A673 (cell line): ENCODE measurements around the gene DMAC2.

Source experiments
- CTCF ChIP-seq: fragments of 300-800, 200-600 bp; sonication (generic); conservative IDR thresholded peaks from 2 replicates; pipeline ENCODE4 v1.5.1; 2017; ENCODE audit warnings: low read depth, mild to moderate bottlenecking, antibody characterized with exemption, low read length, moderate library complexity, mixed read lengths
- EZH2 ChIP-seq: fragments of 200-600 bp; sonication (generic); IDR thresholded peaks from 2 replicates; pipeline ENCODE4 v1.6.1; 2017; ENCODE audit warnings: borderline replicate concordance, low read depth, mild to moderate bottlenecking, mixed read lengths, antibody characterized with exemption, low read length; ENCODE audit not compliant: poor library complexity, severe bottlenecking

DNA sequence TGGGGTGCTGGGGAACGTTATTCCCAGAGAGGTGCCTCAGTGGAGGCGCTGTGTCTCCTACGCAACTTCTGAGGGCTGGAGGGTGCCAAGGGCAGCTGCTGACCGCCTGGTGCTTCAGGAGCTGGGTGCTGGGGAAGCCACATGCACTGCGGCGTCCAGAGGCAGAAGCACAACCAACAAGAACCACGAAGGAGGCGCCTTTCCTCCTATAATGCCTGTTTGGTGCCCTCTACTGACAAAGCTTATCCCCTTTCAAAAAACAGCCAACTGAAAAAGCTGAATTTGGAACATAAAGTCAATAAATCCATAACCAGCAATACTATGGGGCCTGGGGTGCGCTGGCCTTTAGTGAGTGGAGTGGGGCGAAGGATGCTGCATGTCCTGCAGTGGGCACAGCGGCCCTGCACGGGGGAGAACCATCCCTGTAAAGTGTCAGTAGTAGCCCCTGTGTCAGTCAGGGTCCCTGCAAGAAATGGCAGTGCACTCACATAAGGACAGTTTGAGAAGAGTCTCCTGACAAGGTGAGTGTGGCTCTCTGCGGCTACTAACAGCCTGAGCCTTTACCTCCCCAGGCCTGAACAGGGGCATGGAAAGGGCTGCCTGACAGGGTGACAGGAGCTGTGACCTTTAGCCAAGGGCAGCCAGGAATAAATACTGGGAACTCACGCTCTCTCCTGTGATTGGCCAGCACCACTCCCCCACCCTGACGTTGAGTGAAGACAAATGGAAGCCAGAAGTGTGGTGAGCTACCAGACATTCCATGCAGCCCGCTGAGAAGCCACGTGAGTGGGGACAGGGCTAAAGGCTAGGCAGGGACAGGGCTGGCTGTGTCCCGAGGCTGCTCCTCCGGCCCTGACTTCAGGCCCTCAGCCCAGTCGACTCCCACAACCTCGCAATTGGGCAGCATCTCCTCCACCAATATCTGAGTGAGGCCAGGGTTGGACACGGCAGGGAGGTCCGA, 8.0 kb downstream of the DMAC2 start:
- TF ChIP-seq CTCF (peak; percentile 49), EZH2 (no peak)
